Left colon (tissue), 2 donors: Measurements from ENCODE around the gene SLC6A11. TPM values are rescaled to one million over a fixed set of nuclear protein-coding genes. Genes with fewer than 3 reads are reported as not detected.

Experiments used
- ATAC-seq: fragments of 200-7000 bp; cut with Tn5 transposase; one replicate; pipeline ENCODE4 v1.9.1; 2020; ENCODE audit warnings: mild to moderate bottlenecking, moderate library complexity
- DNase-seq, 2 donors: peaks; one replicate each; pipeline ENCODE4 v3.0.0-alpha.2; 2020
- intact Hi-C, 2 donors: fragments of 100-400 bp; cut with DNase I in 1 of 2; cut with micrococcal nuclease in 1 of 2; formaldehyde crosslinking; loops; one replicate each; pipeline versions ENCODE4 v1.11.2 to v1.14.0; 2022; cut with DNase I, micrococcal nuclease
- total RNA-seq, 2 donors: library from RNA; stranded (reverse); fragmentation: NEBNext Ultra II Directional; extraction: Animal tissue kit (Norgen Biotek cat#: 25700); gene quantifications; one replicate each; pipeline ENCODE4 v1.2.1, GENCODE V29; 2021
- donor health status: DM: no; HTN: no; CAD: no.
- donor health status: DM: yes; HTN: yes; CAD: no.

Gene SLC6A11
- total RNA-seq, 2 donors from 2014 or later = 0.08 TPM; not detected in 1

DNA sequence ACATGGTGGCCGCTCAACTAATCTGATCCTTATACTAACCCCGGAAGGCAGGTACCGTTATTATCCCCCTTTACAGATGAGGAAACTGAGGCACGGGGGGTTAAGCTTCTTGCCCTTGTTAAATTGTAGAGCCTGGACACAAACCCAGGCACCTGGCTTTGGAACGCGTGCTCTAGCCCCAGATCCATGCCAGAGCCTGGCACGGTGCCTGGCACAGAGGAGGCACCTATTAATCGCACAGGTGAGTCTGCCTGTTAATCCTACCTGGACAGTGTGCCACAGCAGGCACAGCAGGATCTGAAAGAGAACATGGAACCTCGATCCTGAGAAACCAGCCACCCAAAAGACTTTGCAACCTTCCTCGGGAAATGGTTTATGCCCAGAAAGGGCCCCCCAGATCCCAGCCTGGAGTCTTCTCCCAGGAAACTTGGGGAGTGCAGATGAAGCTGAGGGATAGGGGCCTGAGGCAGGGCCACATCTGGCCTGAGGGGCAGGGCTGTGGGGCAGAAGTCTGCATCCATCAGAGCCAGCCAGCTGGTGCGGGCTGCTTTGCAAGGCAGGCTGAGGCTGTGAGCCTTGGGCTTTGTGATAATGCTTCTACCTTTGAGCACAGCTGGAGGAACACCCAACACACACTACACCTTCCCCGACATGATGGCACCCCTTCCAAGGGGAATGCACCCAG is 121.3 kb downstream of the SLC6A11 start:
- ATAC-seq (no peak), DNase-seq (no peak)
- intact Hi-C loops = no loop called here

DNA sequence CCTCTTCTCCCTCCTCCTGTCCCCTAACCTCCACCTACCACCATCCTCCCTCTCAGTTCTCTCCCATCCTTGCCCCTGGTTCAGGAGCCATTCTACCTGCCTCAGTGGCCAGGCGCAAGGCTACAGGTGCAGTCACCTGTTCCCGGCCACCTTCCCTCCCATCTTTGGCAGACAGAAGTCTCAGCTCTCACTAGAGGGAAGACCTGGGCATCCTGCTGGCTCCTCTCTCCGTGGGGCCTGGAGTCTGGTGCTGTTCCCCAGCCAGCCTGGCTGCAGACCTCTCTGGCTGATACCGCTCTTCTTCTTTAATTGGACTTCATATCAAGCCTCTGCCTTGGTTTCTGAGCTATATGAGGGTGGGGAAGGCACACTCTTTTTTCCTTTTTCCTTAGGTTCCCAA is 123.5 kb downstream of the SLC6A11 start:
- intact Hi-C loops = no loop called here
- no peak for DNase-seq
- ATAC-seq = no peak

DNA sequence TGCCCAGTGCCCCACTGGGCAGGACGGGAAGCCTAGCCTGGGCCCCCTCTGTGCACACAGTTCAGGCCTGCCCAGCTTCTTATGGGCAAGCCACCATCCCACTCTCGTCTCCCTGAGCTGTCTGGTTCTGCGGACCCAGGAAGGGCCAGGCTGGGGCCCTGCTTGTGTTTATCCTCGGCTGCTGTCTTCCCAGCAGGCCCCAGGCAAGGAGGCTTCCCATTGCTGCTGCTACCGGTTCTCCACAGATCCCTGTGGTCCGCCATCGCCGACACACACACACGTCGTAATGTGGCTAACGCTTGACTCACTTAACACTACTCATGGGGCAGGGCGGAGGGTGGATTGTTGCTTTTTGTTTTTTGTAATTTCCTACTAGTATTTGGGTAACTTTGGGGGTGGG is 124.1 kb downstream of the SLC6A11 start:
- DNase-seq (peak in 1 of 2 donors; percentile 4), ATAC-seq (no peak)
- intact Hi-C loops = loop anchor here in 1 of 2 donors (10.0 kb wide), 1 partner anchor 115 kb away; no protein-coding TSS in a partner anchor

DNA sequence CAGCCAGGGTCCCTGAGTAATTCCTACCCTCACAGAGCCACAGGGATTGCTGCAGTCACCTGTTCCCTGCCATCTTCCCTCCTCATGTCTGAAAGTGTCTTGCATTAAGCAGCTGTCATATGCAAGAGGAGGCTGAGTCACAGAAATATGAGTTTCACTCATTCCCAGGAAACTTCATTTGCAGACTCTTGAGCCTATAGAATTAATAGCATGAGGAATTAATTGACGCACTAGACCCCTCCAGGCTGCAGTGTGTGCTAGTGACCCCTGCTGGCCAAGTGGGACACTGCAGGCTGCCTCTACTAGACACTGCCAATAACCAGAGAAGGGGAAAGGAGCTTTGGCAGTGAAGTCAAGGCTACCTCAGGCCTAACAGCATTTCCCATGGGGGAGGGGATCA is 125.9 kb downstream of the SLC6A11 start:
- intact Hi-C loops = loop anchor here in 1 of 2 donors (10.0 kb wide), 1 partner anchor 113 kb away; no protein-coding TSS in a partner anchor
- DNase-seq = no peak
- ATAC-seq = no peak

DNA sequence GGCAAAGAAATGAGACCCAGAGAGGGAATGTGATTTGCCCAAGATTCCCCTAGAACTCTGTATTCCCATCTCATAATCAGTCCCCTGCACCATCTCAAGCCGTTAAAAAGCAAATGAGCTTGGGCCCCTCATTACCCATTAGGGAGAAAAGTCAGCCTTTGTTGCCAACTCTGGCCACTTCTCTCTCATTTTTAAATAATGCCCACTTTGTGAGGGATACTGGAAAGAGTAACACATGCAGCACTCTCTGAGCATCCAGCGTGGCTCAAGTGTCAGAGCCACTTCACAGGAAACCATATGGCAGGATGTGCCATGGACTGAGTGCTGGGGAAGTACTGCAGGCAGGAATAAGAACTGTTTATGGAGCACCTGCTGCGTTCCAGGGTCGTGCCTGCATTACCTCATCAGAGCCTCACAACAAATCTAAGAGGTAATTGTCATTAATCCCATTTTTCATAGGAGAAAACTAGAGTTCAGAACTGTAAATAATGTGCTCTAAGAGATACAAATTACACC is 126.7 kb downstream of the SLC6A11 start:
- intact Hi-C loops = loop anchor here in 1 of 2 donors (10.0 kb wide), 1 partner anchor 112 kb away; no protein-coding TSS in a partner anchor
- ATAC-seq = no peak

DNA sequence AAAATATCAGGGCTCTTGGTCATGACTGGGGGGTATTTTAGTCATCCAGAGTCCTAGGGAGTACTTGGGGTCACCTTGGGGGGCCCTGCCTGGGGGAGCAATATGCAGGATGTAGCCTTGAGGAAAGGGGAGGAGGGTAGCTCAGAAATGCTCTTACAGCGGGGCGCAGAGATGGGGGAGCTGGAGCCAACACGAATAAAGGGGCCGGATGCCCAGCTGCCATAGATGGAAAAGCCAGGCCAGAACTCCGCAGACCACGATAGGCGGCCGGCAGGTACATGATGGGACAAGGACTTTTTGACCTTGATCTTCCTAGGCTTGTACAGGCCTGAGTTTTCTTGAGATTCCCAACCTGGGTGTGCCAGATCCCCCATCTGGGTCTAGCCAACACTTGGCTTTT is 128.8 kb downstream of the SLC6A11 start:
- ATAC-seq = no peak
- intact Hi-C loops = loop anchor here (2.0 to 10.0 kb wide), 2 partner anchors 110 to 114 kb away; no protein-coding TSS in a partner anchor

More for the DNA sequence above, 126.7 kb downstream of the SLC6A11 start:
- DNase-seq = no peak

DNA sequence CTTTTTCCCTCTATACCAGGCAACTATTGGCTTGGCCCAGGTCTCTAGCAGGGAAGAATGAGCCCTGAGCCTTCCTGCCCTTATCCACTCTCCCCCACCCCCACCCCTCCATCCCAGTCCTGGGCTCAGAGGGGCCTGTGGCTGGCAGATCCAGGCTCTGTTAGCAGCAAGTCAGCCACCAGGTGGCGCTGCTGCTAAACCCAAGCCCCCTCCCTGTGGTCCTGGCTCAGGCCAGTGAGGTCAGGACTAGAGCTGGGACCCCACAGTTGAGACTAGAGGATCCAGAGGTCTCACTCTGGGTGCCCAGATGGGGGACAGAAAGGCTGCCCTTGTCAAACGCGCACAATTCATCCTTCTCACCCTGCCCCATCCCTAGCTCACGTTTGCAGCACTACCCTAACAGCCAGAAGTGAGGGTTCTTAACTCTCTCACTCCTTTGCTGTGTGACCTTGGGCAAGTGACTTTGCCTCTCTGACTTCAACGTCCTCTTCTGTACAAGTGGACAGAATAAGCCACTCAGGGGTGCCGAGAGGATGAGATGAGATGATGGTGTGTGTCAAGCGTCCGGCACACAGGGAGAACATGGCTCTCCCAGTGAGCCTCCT is 129.8 kb downstream of the SLC6A11 start:
- intact Hi-C loops = loop anchor here (2.0 to 10.0 kb wide), 2 partner anchors 109 to 113 kb away; no protein-coding TSS in a partner anchor
- ATAC-seq = peak; percentile 65

More for the DNA sequence above, 128.8 kb downstream of the SLC6A11 start:
- no peak for DNase-seq

DNA sequence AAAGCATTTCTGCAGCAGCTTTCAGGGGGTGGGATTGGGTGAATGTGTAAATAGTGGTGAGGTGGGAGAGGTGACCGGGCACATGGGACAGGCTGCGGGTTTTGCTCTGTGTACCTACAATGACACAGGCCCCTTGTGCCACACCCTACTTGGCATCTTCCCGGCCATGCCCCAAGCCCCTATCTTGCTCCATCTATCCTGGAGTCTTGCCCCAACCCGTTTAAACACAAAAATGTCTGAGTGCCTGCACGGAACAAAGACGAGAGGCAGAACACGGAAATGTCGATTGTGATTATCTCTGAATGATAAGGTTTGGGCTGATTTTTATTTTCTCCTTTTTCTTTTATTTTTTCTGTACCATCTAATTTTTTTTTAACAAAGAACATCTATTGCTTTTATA is 130.5 kb downstream of the SLC6A11 start:
- intact Hi-C loops = loop anchor here in 1 of 2 donors (10.0 kb wide), 1 partner anchor 108 kb away; no protein-coding TSS in a partner anchor
- no peak for ATAC-seq
- DNase-seq = no peak

More for the DNA sequence above, 129.8 kb downstream of the SLC6A11 start:
- peak in 1 of 2 donors; percentile 53 for DNase-seq

DNA sequence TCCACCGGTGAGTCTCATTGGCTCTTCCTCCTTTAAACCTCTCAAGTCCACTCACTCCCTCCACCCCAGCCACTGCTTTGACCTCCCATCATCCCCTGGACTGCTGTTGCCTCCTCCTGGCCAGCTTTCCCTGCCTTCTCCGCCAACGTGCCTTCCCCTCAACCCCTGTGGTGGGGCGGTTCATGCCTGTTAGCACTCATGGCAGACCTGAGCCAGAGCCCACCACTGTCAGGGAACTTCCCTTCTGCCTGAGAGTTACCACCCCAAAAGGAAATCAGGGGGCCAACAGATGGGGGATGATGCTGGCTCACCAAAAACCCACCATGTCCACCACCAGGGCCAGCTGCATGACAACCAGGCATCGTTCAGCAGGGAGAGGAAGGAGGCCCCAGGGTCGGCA is 132.3 kb downstream of the SLC6A11 start:
- intact Hi-C loops = loop anchor here in 1 of 2 donors (10.0 kb wide), 1 partner anchor 106 kb away; no protein-coding TSS in a partner anchor
- no peak for DNase-seq
- no peak for ATAC-seq

DNA sequence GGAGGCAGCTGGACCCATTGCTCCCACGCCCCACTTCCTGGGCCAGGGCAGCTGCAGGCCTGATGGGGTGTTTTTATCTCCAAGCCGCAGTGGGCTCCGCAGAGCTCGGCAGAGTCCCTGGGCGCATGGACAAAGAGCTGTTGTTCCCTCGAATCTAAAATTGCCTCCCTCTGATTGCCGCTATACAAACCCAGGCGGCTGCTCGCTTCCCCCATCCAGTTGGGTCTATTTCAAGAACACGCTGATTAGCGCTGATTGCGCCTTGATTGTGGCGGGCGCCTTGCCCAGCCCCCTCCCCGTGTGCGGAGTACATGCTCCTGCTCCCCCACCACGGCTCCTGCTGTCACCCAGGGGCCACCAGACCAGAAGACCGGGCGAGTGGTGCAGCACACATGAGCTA is 133.2 kb downstream of the SLC6A11 start:
- no peak for ATAC-seq
- DNase-seq = no peak
- intact Hi-C loops = loop anchor here in 1 of 2 donors (10.0 kb wide), 1 partner anchor 106 kb away; no protein-coding TSS in a partner anchor

DNA sequence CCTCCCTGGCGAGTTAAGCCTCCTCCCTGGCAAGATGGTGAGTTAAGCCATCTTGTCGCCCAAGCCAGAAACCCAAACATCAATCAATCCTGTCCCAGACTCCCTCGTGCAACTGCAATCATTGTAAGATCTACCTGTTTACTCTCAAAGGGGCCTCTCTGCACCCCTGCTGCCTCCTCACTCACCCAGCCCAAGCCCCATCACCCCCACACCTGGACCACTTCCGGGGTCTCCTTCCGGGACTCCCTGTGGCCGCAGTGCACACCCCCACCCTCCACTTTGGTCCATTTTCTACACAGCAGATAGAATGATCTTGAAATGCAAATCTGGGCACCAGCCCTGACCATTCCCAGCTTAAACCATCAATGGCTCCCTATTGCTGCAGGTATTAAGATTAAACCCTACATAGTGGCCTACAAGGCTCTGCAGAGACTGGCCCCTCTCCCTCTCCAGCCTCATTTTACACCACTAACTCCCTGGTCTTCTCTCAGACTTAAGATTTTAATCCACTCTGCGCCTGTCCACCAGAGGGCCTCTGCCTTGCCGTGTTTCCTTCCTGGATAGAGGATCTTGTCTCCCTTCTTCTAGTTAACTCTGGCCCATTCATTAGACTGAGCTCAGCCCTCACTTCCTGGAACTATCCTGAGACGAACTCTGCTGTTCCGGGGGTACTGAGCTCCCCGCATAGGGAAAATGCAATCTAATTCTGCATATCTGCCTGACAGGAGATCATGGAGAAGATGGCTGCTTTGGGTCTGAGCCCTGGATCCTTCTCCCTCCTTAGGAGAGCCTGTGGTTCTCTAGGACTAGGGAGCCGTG is 134.7 kb downstream of the SLC6A11 start:
- peak in 1 of 2 donors; percentile 31 for DNase-seq

DNA sequence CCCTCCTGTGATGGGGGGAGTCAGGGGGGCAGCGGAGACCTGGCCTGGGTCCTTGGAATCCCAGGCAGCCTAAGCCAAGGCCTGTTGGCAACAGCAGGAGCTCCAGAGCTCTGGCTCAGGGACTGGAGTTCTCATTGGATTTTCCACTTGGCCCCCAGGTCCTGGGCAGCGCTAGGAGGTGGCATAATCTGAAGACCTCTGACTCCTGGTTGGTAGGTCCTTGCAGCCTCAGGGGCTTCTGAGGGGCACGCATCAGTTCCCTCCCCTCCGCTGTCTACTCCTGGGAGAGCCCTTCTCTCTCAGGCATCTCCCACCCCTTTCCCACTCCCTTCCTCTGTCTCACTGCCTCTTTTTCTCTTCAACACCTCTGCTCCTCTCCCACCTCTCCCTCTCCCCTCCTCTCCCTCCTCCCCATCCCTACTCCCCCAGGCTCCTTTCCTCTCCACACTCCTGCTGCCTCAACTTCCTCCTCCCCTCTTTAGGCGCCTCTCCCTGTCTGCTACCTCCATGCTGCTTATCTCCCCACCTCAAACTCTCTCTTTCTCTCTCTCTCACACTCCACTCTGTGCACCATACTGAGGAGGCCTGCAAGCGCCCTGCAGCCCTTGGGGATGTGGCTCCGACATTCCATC is 135.4 kb downstream of the SLC6A11 start:
- DNase-seq (no peak), ATAC-seq (no peak)
- intact Hi-C loops = no loop called here

More for the DNA sequence above, 134.7 kb downstream of the SLC6A11 start:
- peak; percentile 60 for ATAC-seq
- intact Hi-C loops = no loop called here

DNA sequence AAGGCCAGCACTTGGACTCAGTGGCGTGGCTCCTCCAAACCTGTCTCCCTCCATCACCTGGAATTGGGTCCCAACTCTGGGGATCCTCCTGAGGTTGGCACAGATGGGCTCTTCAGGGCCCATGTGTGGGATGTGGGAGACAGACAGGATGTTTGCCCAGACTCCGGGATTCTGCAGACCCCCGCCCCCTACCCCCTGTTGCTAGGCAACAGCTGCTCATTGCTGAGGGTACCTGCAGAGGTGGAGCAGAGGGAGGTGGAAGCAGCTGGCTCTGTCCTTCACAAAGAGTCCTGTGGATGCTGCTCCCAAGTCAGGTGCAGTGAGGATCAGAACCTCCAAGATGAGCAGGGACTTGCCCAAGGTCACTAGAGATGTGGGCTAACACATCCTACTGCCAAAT is 136.5 kb downstream of the SLC6A11 start:
- ATAC-seq (no peak), DNase-seq (no peak)
- intact Hi-C loops = no loop called here

DNA sequence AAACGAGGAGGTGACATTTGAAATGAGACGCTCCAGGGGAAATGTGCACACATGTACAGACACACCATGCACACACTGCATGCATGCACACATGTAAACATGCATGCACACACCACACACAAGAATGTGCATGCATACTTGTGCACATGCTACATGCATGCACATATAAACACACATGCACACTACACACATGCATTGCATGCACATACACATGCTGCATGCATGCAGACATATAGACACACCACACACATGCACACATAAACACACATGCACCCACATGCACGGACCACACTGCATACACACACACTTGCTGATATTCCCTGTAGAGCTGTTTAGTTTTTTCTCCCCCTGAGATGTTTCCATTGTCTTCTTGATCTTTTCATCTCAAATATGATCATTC is 138.7 kb downstream of the SLC6A11 start:
- ATAC-seq (no peak), DNase-seq (no peak)
- intact Hi-C loops = no loop called here

DNA sequence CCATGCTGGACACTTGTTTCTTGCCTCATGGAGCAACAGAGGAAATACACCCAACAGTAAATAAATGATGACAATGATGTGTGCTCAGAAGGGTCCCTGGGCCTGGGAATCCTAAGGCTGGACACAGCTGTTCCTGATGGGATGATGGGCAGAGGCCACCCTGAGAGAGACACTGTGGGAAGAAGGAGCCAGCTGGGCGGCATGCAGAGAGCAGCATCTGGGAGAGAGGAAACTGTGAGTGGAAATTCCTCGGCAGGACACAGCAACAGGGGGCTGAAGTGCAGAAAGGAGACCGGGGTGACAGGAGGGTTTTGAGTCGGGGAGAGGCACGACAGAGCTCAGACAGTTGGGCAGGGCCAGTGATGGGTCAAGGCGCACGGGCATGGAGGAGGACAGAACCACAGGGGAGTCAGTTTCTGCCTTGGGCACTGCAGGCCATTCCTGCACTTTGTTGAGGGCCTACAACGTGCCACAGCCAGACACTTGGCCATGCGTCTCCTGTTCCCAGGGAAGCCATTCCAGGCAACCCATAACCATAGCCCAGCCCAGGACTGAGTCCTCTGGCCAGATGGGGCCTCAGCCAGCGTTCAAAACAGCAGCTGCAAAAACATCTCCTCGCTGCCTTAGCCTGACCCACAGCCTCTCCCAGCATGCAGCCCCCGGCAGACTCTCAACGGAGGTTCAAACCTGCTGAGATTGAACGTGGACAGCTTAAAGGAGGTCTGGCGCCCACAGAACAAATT is 139.9 kb downstream of the SLC6A11 start:
- intact Hi-C loops = no loop called here
- ATAC-seq (no peak), DNase-seq (no peak)

DNA sequence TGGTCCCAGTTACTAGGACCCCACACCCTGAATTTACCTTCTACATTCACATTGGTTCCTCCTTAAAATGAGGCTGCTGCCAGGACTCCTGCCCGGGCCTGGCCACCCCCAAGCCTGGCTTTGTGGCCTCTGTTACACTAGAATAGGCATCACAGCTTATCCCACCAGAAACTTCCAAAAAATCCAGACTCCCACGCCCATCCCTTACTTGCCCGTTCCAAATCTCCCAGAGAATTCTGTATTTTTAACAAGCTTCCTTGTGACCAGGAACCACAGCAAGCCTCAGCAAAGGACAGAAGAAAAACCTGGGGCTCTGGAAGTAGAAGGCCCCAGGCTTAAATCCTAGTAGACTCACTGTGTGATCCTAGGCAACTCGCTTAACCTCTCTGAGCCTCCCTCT is 140.5 kb downstream of the SLC6A11 start:
- DNase-seq (no peak), ATAC-seq (no peak)
- intact Hi-C loops = no loop called here

DNA sequence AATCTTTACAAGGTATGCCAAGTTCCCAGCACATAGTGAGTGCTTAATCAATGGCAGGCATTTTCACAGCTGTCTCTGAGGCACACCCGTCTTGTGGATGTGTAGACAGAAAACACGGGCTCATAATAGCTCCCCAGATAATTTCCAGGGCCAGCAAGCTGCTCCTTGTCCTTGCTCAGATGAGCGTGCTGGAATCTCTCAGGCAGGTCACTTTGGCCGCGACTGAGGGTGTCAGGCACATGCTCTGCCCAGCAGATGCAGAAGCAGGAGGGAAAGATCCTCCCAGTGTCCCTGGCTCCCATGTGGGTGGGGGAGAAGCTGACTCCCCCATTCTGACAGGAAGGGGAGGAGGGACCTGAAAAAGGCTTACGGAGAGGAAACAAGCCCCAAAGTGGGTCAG is 141.0 kb downstream of the SLC6A11 start:
- intact Hi-C loops = no loop called here
- ATAC-seq = no peak

More for the DNA sequence above, 141.0 kb downstream of the SLC6A11 start:
- no peak for DNase-seq
